ENCODE results near the gene MX1. TPM values are rescaled to one million over a fixed set of nuclear protein-coding genes. Genes with fewer than 3 reads are reported as not detected.

The MX1 gene
- total and polyA plus RNA-seq, 4 experiments from 2014 or later = 47.8 to 80.6 (median 74.5) TPM

Other genes with a start within 250 kb of the MX1 start
- not detected for gene FAM3B, start 109.4 kb upstream of the MX1 start, total RNA-seq
- gene FAM3B, start 109.4 kb upstream of the MX1 start, polyA plus RNA-seq = not detected
- 100 to 1,000 TPM in 1 of 2 experiments, 10 to 100 TPM in 1; 98.7 to 107 TPM for gene MX2, start 64.2 kb upstream of the MX1 start, total RNA-seq
- gene MX2, start 64.2 kb upstream of the MX1 start, polyA plus RNA-seq = 10 to 100 TPM; 29.6 to 46.9 TPM
- gene TMPRSS2, start 81.9 kb downstream of the MX1 start, total RNA-seq = not detected
- gene TMPRSS2, start 81.9 kb downstream of the MX1 start, polyA plus RNA-seq = not detected